ENCODE measurements around the gene PNPLA7. TPM values are rescaled to one million over a fixed set of nuclear protein-coding genes. Genes with fewer than 3 reads are reported as not detected.
A peak's percentile ranks its signal among the peaks of the same experiment; 100 is the strongest.

PNPLA7 gene
- total RNA-seq, 1 experiment from 2014 or later, result 1.3 TPM

GRCh38 chr9:137435980-137436760 is 114.0 kb downstream of the PNPLA7 start:
- no peaks in the 10 kb centered on the region for H3K27me3 Mint-ChIP-seq (ENCODE audit: low read depth)
- POLR2A ChIA-PET, result no interaction called here
- no peak for ATAC-seq
- no peaks in the 10 kb centered on the region for H3K36me3 Mint-ChIP-seq
- no peak overlapping the region for H3K4me3 Mint-ChIP-seq
- no peaks in the 10 kb centered on the region for H3K9me3 Mint-ChIP-seq
- TF ChIP-seq FOXJ3 (CRISPR knock-in tag; IDR thresholded peaks at IDR 0.05; ENCODE audit: borderline replicate concordance) (no peak), ZNF396 (CRISPR knock-in tag; IDR thresholded peaks at IDR 0.05; ENCODE audit: borderline replicate concordance) (no peak), TCF7 (CRISPR knock-in tag; IDR thresholded peaks at IDR 0.05; ENCODE audit: low read depth) (no peak), MLX (CRISPR knock-in tag; IDR thresholded peaks at IDR 0.05) (no peak), E2F5 (CRISPR knock-in tag; IDR thresholded peaks at IDR 0.05) (no peak), GRHL2 (CRISPR knock-in tag; IDR thresholded peaks at IDR 0.05; ENCODE audit: insufficient replicate concordance, severe bottlenecking) (no peak), HMGXB4 (CRISPR knock-in tag; IDR thresholded peaks at IDR 0.05) (no peak), ZSCAN18 (CRISPR knock-in tag; IDR thresholded peaks at IDR 0.05) (no peak), ATF3 (CRISPR knock-in tag; conservative IDR thresholded peaks at IDR 0.05) (no peak), CREM (CRISPR knock-in tag; IDR thresholded peaks at IDR 0.05) (no peak), ATF1 (CRISPR knock-in tag; IDR thresholded peaks at IDR 0.05) (no peak), ERG (CRISPR knock-in tag; IDR thresholded peaks at IDR 0.05) (no peak), ATF2 (CRISPR knock-in tag; IDR thresholded peaks at IDR 0.05; ENCODE audit: borderline replicate concordance, low read depth) (no peak), NR2C2 (CRISPR knock-in tag; IDR thresholded peaks at IDR 0.05) (no peak), CBFB (CRISPR knock-in tag; IDR thresholded peaks at IDR 0.05; ENCODE audit: low read depth) (no peak)
- peak; percentile 11 for DNase-seq (ENCODE audit: low spot score)
- CTCF ChIA-PET, result interaction anchor here (1.0 to 1.8 kb wide), 3 partner anchors 13 to 150 kb away, joined by 3 to 14 read pairs (median 3); partner anchors contain the start of genes EXD3 and NOXA1
- no peaks in the 10 kb centered on the region for H3K4me1 Mint-ChIP-seq
- H3K27ac Mint-ChIP-seq, result no peak overlapping the region

GRCh38 chr9:137435381-137435891 is 114.8 kb downstream of the PNPLA7 start:
- ATAC-seq (no peak), DNase-seq (ENCODE audit: low spot score) (no peak)
- ChIA-PET POLR2A (no interaction called here), CTCF (interaction anchor here (1.0 kb wide), 1 partner anchor 13 kb away, joined by 3 read pairs; the partner anchor contains the start of gene EXD3)
- H3K4me1 Mint-ChIP-seq, result no peaks in the 10 kb centered on the region
- no peak overlapping the region for H3K4me3 Mint-ChIP-seq
- no peak overlapping the region for H3K27ac Mint-ChIP-seq
- no peaks in the 10 kb centered on the region for H3K9me3 Mint-ChIP-seq
- H3K27me3 Mint-ChIP-seq (ENCODE audit: low read depth), result no peaks in the 10 kb centered on the region
- no peaks in the 10 kb centered on the region for H3K36me3 Mint-ChIP-seq
- TF ChIP-seq PRRX2 (CRISPR knock-in tag; IDR thresholded peaks at IDR 0.05) (no peak), ZNF416 (CRISPR knock-in tag; IDR thresholded peaks at IDR 0.05) (no peak), NR2C2 (CRISPR knock-in tag; IDR thresholded peaks at IDR 0.05) (no peak), RELA (CRISPR knock-in tag; IDR thresholded peaks at IDR 0.05; ENCODE audit: borderline replicate concordance) (no peak), ATF1 (CRISPR knock-in tag; IDR thresholded peaks at IDR 0.05) (no peak), FOXK1 (CRISPR knock-in tag; IDR thresholded peaks at IDR 0.05) (no peak), MXD4 (CRISPR knock-in tag; IDR thresholded peaks at IDR 0.05; ENCODE audit: borderline replicate concordance) (no peak), FOXP4 (CRISPR knock-in tag; IDR thresholded peaks at IDR 0.05) (no peak), ZNF671 (CRISPR knock-in tag; IDR thresholded peaks at IDR 0.05) (no peak), SP1 (CRISPR knock-in tag; conservative IDR thresholded peaks at IDR 0.05) (no peak), ZNF396 (CRISPR knock-in tag; IDR thresholded peaks at IDR 0.05; ENCODE audit: borderline replicate concordance) (no peak), NFATC4 (CRISPR knock-in tag; IDR thresholded peaks at IDR 0.05) (no peak), JUN (CRISPR knock-in tag; IDR thresholded peaks at IDR 0.05) (no peak)
